ENCODE results near the gene BRD4. TPM values are rescaled to one million over a fixed set of nuclear protein-coding genes. Genes with fewer than 3 reads are reported as not detected.

The BRD4 gene
- polyA plus RNA-seq, 2 of the 4 experiments (the other 2 are of a cell fraction), result 8.3 to 22.5 TPM

DNA sequence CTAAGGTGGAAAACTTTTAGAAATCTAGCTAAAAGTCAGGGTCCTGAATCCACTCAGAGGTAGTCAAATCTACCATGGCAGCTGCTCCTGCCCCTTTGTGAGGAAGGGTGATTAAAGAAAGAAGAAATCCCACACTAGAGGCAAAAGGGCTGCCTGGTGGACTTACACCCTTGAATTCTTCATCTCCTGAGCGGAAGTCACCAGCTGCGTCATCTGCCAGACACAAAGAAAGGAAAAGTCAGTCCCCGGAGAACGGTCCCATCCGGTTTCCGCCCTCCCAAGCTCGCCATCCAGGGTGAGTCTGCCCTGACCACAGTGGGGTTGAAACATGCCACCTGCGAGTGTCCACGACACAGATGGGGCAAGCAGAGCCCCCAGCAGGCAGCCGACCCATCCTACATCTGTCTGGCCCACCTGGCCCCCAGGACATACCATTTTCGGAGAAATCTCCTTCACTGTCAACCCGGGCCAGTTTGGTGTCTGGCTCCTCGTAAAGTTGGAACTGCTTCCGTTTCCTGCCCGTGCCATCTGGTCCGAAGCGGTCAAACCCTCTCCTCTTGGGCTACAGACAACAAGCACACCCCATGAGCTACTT is 39.5 kb upstream of the BRD4 start:
- H3K27ac ChIP-seq, result no peak overlapping the region
- H3K4me3 ChIP-seq, result no peak overlapping the region
- H3K4me2 ChIP-seq, result no peak overlapping the region
- DNase-seq (ENCODE audit: low read depth in 1 of 2, low spot score in 1 of 2) (no peak), ATAC-seq (no peak), FAIRE-seq (no peak)
- peaks cover 2% of the 10 kb centered on the region for H3K4me1 ChIP-seq
- POLR2A ChIA-PET, result no interaction called here
- H3K9me3 ChIP-seq, result no peaks in the 10 kb centered on the region
- CTCF ChIA-PET, result interaction anchor here (1.2 to 1.3 kb wide), 2 partner anchors 11 to 210 kb away, joined by 4 read pairs; no protein-coding TSS in a partner anchor
- TF ChIP-seq FOXS1 (CRISPR knock-in tag; IDR thresholded peaks at IDR 0.05) (no peak), SREBF2 (IDR thresholded peaks at IDR 0.05) (no peak), PHF8 (IDR thresholded peaks at IDR 0.05; ENCODE audit: borderline replicate concordance, low read depth) (no peak), RAD21 (conservative IDR thresholded peaks at IDR 0.05 in 1 of 2, IDR thresholded peaks at IDR 0.05 in 1 of 2) (no peak), NPAS2 (CRISPR knock-in tag; IDR thresholded peaks at IDR 0.05; ENCODE audit: borderline replicate concordance) (no peak), TP53 (CRISPR knock-in tag; IDR thresholded peaks at IDR 0.05) (no peak), CBX2 (IDR thresholded peaks at IDR 0.05; ENCODE audit: borderline replicate concordance, low read depth) (no peak), MYC (IDR thresholded peaks at IDR 0.05; ENCODE audit: borderline replicate concordance, low read length) (no peak), BHLHE40 (IDR thresholded peaks at IDR 0.05; ENCODE audit: low read depth, low read length) (no peak)
- 92% methylated on average over 16 of the region's 17 CpGs for WGBS (ENCODE audit: missing lambda C conversion rate)

DNA sequence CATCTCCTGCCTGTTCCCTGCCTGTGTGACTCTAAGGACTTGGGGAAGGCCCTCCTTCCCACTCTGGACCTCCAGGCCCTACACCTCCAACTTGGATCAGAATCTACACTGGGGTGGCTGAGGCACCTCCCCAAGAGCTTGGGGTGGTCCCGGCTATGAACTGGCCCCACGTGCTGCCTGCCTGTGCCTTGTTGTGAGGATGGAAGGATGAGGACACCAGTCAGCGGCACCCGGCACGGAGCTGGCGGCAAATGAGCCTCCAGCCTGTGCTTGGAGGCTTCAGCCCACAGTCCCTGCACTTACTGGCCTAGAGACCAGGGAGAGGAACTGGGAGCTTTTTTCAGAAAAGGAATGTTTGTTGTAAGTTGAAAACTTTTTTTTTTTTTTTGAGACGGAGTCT is 38.8 kb upstream of the BRD4 start:
- FAIRE-seq, result no peak
- ATAC-seq, result no peak
- H3K4me2 ChIP-seq, result no peak overlapping the region
- H3K27ac ChIP-seq, result no peak overlapping the region
- WGBS (ENCODE audit: missing lambda C conversion rate), result 92% methylated on average over 3 of the region's 7 CpGs
- DNase-seq (ENCODE audit: low read depth in 1 of 2, low spot score in 1 of 2), result no peak
- ChIA-PET CTCF (interaction anchor here (1.2 to 1.3 kb wide), 2 partner anchors 10 to 210 kb away, joined by 4 read pairs; no protein-coding TSS in a partner anchor), POLR2A (no interaction called here)
- no peak for TF ChIP-seq POLR2A (IDR thresholded peaks at IDR 0.05; ENCODE audit: low read length)
- TF ChIP-seq, protein P1, sequence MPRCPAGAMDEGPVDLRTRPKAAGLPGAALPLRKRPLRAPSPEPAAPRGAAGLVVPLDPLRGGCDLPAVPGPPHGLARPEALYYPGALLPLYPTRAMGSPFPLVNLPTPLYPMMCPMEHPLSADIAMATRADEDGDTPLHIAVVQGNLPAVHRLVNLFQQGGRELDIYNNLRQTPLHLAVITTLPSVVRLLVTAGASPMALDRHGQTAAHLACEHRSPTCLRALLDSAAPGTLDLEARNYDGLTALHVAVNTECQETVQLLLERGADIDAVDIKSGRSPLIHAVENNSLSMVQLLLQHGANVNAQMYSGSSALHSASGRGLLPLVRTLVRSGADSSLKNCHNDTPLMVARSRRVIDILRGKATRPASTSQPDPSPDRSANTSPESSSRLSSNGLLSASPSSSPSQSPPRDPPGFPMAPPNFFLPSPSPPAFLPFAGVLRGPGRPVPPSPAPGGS (IDR thresholded peaks at IDR 0.05), result no peak
- no peak for TF ChIP-seq RNF2 (IDR thresholded peaks at IDR 0.05; ENCODE audit: borderline replicate concordance, low read depth)
- TF ChIP-seq CHD2 (IDR thresholded peaks at IDR 0.05; ENCODE audit: low read length, partially characterized antibody), result no peak
- TF ChIP-seq, protein P2, sequence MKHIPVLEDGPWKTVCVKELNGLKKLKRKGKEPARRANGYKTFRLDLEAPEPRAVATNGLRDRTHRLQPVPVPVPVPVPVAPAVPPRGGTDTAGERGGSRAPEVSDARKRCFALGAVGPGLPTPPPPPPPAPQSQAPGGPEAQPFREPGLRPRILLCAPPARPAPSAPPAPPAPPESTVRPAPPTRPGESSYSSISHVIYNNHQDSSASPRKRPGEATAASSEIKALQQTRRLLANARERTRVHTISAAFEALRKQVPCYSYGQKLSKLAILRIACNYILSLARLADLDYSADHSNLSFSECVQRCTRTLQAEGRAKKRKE (CRISPR knock-in tag; IDR thresholded peaks at IDR 0.05; ENCODE audit: low read depth), result no peak
- TF ChIP-seq HDAC2 (IDR thresholded peaks at IDR 0.05), result no peak
- TF ChIP-seq BHLHE40 (IDR thresholded peaks at IDR 0.05; ENCODE audit: low read depth, low read length), result no peak
- TF ChIP-seq PHF8 (IDR thresholded peaks at IDR 0.05; ENCODE audit: borderline replicate concordance, low read depth), result no peak
- no peak for TF ChIP-seq SREBF2 (IDR thresholded peaks at IDR 0.05)
- no peak for TF ChIP-seq JUNB (IDR thresholded peaks at IDR 0.05)
- TF ChIP-seq RCOR1 (IDR thresholded peaks at IDR 0.05; ENCODE audit: low read depth, low read length), result no peak
- TF ChIP-seq, protein P3, sequence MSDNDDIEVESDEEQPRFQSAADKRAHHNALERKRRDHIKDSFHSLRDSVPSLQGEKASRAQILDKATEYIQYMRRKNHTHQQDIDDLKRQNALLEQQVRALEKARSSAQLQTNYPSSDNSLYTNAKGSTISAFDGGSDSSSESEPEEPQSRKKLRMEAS (IDR thresholded peaks at IDR 0.05), result no peak
- TF ChIP-seq, protein P4, sequence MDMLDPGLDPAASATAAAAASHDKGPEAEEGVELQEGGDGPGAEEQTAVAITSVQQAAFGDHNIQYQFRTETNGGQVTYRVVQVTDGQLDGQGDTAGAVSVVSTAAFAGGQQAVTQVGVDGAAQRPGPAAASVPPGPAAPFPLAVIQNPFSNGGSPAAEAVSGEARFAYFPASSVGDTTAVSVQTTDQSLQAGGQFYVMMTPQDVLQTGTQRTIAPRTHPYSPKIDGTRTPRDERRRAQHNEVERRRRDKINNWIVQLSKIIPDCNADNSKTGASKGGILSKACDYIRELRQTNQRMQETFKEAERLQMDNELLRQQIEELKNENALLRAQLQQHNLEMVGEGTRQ (IDR thresholded peaks at IDR 0.05), result no peak
- no peak for TF ChIP-seq TFCP2L1 (CRISPR knock-in tag; IDR thresholded peaks at IDR 0.05)
- TF ChIP-seq CBX2 (IDR thresholded peaks at IDR 0.05; ENCODE audit: borderline replicate concordance, low read depth), result no peak
- H3K4me1 ChIP-seq, result no peaks in the 10 kb centered on the region
- H3K9me3 ChIP-seq, result no peaks in the 10 kb centered on the region
- no peak overlapping the region for H3K4me3 ChIP-seq

DNA sequence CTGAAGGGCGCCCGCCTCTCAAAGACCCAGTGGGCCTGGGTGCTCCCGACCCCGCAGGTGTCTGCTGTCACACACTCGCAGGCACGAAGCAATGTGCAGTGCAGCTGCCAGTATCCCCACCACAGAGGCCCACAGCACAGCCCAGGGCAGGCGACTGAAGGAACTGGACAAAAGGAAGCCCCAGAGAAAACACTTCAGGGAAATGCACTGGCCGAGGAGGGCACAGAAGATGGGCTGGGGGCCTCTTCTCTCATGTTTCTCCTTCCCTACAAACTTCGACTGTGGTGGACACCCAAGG is 37.2 kb upstream of the BRD4 start:
- no peak overlapping the region for H3K27ac ChIP-seq
- POLR2A ChIA-PET, result no interaction called here
- no peak overlapping the region for H3K4me2 ChIP-seq
- CTCF ChIA-PET, result no interaction called here
- WGBS (ENCODE audit: missing lambda C conversion rate), result 92% methylated on average over 6 of the region's 9 CpGs
- TF ChIP-seq CBX2 (IDR thresholded peaks at IDR 0.05; ENCODE audit: borderline replicate concordance, low read depth), result no peak
- TF ChIP-seq, protein P5, sequence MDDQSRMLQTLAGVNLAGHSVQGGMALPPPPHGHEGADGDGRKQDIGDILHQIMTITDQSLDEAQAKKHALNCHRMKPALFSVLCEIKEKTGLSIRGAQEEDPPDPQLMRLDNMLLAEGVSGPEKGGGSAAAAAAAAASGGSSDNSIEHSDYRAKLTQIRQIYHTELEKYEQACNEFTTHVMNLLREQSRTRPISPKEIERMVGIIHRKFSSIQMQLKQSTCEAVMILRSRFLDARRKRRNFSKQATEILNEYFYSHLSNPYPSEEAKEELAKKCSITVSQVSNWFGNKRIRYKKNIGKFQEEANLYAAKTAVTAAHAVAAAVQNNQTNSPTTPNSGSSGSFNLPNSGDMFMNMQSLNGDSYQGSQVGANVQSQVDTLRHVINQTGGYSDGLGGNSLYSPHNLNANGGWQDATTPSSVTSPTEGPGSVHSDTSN (IDR thresholded peaks at IDR 0.05), result no peak
- TF ChIP-seq HDAC2 (IDR thresholded peaks at IDR 0.05), result no peak
- TF ChIP-seq, protein P1 (IDR thresholded peaks at IDR 0.05), result no peak
- TF ChIP-seq, protein P6, sequence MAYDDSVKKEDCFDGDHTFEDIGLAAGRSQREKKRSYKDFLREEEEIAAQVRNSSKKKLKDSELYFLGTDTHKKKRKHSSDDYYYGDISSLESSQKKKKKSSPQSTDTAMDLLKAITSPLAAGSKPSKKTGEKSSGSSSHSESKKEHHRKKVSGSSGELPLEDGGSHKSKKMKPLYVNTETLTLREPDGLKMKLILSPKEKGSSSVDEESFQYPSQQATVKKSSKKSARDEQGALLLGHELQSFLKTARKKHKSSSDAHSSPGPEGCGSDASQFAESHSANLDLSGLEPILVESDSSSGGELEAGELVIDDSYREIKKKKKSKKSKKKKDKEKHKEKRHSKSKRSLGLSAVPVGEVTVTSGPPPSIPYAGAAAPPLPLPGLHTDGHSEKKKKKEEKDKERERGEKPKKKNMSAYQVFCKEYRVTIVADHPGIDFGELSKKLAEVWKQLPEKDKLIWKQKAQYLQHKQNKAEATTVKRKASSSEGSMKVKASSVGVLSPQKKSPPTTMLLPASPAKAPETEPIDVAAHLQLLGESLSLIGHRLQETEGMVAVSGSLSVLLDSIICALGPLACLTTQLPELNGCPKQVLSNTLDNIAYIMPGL (CRISPR knock-in tag; IDR thresholded peaks at IDR 0.05; ENCODE audit: borderline replicate concordance), result no peak
- TF ChIP-seq CHD4 (IDR thresholded peaks at IDR 0.05; ENCODE audit: borderline replicate concordance), result no peak
- TF ChIP-seq SREBF2 (IDR thresholded peaks at IDR 0.05), result no peak
- no peak for TF ChIP-seq RNF2 (IDR thresholded peaks at IDR 0.05; ENCODE audit: borderline replicate concordance, low read depth)
- TF ChIP-seq TFCP2L1 (CRISPR knock-in tag; IDR thresholded peaks at IDR 0.05), result no peak
- FAIRE-seq, result no peak
- no peak for DNase-seq (ENCODE audit: low read depth in 1 of 2, low spot score in 1 of 2)
- H3K4me1 ChIP-seq, result no peaks in the 10 kb centered on the region
- no peak for ATAC-seq
- no peaks in the 10 kb centered on the region for H3K9me3 ChIP-seq
- no peak overlapping the region for H3K4me3 ChIP-seq

All from A549 (cell line).